Activated CD8-positive, alpha-beta memory T cell treated with anti-CD3 and anti-CD28 coated beads, Interleukin-2, amount 50 U/mL, for 1 hour (primary cell): ENCODE data around the gene SLC25A45.
A peak's percentile ranks its signal among the peaks of the same experiment; 100 is the strongest.

Experiments used
- DNase-seq: peaks from one replicate; pipeline ENCODE4 v3.0.0-alpha.2; 2020; ENCODE audit errors: extremely low read depth

The SLC25A45 gene

DNA sequence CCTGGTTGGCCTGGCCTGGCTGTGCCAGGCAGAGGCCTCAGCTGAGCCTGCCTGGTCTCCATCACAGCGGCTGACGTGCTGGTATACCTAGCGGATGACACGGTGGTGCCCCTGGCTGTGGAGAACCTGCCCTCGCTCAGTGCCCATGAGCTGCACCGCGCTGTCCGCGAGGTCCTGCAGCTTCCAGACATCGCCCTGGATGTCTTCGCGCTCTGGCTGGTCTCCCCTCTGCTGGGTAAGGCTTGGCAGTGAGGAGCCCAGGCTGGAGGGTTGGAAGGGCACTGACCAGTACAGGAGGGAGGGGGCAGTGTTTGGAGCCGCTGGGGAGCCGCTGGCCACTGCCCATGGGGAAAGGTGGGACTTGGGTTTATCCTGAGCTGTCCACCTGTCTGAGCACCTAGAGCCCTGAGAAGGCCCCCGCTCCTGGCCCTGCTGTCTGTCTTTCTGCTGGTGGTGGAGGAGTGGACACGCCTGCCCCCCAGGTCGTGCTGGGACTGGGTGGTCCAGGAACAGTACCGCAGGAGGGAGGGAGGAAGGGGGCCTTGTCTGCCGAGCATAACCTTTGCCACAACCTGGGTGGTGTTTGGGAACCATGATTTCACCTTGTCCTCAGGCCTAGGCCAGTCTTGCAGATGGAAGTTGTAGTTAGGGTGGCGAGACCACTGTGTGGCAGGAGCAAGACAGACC, 7.0 kb upstream of the SLC25A45 start:
- no peak for DNase-seq

GRCh38 chr11:65388731-65389130, 6.3 kb upstream of the SLC25A45 start:
- DNase-seq = no peak

- DNase-seq = peak; percentile 57
These were observed 4.1 kb upstream of the SLC25A45 start, which contains the start of gene FRMD8 for GRCh38 chr11:65386307-65387140. FRMD8 (plus strand) TSS chr11:65386637; CDS start chr11:65387037, 400 bp downstream.

DNA sequence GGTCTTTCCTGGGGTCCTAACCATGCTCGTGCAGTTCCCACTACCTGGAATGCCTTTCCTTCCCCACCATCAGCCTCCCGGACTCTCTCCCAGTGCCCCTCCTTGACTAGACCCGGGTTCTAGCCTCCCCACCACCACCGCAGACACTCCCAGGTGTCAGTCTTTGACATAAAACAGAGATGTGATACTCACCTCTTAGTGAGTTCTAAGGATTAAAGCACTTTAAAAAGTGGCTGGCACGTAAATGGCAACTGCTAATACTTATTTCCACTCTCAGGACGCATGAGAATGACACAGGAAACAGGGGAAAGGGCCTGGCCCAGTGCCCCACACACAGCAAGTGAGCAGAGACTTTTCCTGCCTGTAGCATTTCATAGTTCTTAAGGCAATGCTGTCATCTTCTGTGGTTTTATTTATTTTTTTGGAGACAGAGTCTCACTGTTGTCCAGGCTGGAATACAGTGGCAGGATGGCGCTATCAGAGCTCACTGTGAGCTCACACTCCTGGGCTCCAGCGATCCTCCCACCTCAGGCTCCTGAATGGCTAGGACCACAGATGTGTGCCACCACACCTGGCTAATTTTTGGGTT, 1.9 kb upstream of the SLC25A45 start:
- no peak for DNase-seq

- DNase-seq = no peak
These were observed 1.3 kb upstream of the SLC25A45 start for GRCh38 chr11:65383778-65384177.

- DNase-seq = no peak
These were observed 440 bp upstream of the SLC25A45 start for GRCh38 chr11:65382804-65383368.

- no peak for DNase-seq
These were observed 772 bp downstream of the SLC25A45 start for GRCh38 chr11:65381716-65382032.

DNA sequence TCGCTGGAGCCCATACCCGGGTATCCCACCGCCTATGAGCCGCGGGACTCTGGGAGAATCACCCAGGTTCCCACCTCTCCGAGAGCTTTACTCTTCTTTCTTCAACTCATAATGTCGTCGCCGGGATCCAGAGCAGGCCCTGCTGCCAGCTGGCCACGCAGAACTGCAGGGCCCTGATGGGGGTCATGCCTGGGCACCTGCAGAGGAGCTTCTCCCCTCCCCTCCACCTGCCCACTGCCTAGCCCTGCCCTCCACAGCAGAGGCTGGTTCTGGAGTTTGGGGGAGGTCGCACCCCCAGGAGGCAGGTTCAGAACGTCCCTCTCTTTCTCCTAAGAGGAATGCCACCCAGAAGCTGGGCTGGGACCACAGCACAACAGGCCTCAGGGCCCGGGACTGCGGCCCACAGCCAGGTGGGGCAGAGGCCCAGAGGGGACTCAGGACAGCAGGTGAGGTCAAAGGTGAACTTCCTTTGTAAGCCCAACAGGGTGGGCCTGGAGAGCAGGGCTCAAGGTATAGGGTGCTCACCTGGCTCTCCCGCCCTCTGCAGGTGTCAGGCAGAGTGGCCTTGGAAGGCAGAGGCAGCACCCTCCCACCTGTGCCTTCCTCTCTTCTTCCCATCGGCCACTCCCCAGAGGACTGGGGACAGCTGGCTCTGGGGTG, 1.9 kb downstream of the SLC25A45 start:
- DNase-seq = no peak

GRCh38 chr11:65379698-65380459, 2.6 kb downstream of the SLC25A45 start:
- no peak for DNase-seq

GRCh38 chr11:65378928-65379638, 3.4 kb downstream of the SLC25A45 start:
- DNase-seq = no peak

DNA sequence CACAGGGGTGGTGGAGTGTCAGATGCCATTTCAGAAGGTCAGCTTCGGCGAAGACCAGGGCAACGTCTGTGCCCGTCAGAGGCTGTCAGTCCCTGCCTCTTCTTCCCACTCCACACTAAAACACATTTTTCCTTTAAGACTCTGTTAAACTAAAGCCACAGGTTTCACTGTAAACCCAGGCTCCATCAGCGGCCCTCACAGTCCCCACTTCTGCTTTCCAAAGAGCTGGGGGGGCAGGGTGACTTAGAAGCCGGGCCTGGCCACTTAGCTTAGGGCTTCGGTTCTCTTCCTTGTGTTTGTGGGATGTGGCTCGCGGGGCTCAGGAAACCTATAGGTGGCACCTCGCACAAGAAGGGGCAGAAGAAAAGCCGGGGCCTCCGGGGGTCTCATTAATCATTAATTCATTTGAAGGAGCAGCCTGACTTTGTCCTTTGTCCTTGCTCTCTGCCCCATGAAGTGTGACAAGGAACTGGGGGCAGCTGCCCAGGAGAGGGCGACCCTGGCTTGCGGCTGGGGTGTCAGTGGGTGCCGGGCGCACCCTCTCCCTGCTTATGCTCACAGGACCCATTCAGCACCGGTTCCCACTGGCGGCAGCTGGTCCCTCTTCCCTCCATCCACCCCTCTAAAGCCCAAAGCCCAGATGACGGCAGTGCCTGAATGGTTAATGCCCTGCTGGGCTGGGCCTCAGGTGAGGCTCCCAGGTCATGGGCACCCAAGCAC, 4.1 kb downstream of the SLC25A45 start:
- DNase-seq = no peak

DNA sequence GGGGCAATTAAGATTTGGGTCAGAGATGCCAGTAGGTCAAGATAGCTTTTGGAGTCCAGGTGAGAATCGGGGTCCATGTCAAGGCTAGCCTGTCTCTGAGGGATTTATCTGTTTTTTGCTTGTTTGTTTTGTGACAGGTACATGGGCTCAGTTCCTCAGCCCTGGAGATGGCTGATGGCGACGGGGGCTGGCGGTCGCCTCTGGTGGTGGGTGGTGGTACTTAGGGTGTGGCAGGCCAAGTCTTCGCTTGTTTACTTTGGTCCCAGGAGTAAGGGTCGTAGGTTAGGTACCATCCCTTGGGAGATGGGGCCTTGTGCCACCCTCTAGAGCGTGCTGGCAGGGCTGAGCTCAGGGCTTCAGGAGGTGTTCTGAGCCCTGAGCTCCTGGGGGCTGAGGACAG, 4.7 kb downstream of the SLC25A45 start:
- DNase-seq = no peak

- DNase-seq = no peak
These were observed 5.4 kb downstream of the SLC25A45 start for GRCh38 chr11:65377036-65377435.

GRCh38 chr11:65376138-65376713, 6.2 kb downstream of the SLC25A45 start:
- DNase-seq = no peak

GRCh38 chr11:65375012-65375411, 7.4 kb downstream of the SLC25A45 start:
- no peak for DNase-seq

DNA sequence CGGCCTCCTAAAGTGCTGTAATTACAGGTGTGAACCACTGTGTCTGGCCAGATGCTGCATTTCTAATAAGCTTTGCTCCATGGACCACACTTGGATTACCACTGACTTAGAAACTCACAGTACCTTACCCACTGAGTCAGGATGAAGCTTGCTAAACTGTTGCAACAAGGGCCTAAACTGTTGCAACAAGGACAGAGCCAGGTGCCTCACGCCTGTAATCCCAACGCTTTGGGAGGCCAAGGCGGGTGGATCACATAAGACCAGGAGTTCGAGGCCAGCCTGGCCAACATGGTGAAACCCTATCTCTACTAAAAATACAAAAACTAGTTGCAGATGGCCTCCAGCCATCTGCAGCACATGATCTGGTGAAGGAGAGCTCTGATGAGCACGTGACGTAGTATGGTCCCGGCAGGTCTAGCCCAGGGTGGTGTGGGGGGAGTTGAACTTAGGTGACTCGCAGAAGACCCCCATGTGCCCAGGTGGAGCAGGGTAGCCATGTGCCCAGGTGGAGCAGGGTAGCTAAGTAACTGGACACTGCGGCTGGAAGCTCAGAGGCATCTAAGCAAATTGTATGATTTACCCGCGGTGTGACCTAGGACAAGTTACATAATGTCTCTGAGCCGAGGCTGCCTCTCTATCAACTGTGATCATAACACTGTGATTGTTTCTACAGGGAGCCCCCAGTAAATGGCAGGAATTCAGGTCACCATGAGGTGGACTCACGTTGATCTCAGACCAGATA, 8.4 kb downstream of the SLC25A45 start:
- DNase-seq = no peak

GRCh38 chr11:65370659-65371049, 11.8 kb downstream of the SLC25A45 start:
- no peak for DNase-seq

- DNase-seq = no peak
These were observed 16.1 kb downstream of the SLC25A45 start for GRCh38 chr11:65366340-65366773.

DNA sequence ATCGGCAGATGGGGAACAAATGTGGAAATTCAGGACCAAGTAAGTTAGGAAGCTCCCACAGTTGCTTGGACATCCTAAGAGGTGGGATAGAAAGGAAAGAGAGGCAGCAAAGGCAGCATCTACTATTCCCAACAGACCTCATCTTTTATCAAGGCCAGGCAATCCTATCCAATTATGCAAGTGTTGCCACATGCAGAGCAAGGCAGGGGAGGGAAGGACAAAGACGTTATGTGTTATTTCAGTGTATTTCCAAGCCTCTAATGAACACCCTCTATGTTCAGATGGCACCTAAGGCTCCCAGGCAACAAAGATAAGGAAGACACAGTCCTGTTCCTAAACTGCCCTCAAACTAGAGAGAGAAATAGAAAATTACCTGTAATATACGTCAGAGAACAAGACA, 18.7 kb downstream of the SLC25A45 start:
- DNase-seq = no peak
